Measurements from ENCODE around the gene ISOC2.

Gene ISOC2

DNA sequence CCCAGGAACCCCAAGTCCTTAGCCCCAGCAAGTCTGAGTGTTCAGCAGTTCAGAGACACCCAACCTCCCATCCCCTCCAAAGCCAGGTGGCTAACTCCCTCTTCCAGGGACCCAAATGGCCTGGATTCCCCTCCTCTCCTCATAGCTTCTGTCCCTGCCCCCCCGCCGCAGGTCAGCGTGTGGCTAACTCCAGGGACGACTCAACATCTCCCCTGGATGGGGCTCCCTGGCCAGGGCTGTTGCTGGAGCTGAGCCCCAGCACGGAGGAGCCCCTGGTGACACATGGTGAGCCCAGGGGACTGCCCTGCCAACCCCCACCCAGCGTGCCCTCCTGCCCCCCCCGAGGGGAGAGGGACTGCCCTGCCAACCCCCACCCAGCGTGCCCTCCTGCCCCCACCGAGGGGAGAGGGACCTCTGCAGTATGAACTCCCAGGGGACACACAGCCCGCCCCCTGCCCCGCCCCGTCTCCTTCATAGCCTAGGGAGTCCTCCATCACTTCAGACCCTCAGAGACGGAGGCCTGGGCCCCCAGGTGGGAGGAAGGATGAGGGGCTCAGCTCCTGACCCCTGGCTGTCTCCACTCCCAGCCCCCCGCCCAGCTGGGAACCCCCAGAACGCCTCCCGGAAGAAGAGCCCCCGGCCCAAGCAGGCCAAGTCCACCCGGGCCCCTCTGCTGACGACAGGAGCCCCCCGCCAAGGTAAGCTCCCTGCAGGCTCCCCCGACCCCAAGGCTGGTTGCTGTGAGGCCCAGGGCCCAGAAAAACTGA lies 28.5 kb upstream of the ISOC2 start:
- DNase-seq = no peak

- DNase-seq = no peak
Observed at GRCh38 chr19:55488986-55489710, 27.7 kb upstream of the ISOC2 start.

DNA sequence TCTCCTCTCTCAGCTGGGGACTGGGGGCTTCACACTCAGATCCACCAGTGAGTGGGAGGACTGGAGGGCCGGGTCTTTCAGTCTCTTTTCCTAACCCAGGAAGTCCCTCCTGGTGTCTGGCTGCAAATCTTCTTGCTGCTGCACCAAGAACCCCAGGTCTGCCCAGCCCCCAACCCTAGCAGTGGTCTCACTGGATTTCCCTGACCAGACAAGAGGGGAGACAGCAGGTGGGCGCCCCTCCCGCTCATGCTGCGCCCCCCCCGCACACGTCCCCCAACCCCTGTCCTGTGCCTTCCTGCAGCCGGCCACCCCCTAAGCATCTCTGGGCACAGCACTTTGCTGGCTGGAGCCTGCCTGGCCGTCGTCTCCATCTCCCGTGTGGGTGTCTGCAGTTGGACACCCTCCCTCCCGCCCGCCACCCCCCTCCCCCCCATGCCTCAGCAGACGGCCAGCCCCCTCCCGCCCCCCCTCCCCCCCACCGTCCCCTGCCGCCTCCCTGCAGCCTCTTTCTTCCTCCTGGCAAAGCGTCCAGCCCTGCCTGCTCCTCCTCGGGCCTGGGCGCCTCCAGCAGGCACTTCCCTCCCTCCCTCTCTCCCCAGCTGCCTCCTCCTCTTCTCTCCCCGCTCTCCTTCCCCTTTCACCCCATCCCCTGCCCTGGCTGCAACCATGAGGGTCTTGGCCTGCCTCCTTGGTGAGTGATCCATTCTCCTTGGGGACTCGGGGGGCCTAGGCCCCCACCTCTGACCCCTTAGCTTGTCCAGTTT lies 26.7 kb upstream of the ISOC2 start, which contains the start of gene SSC5D:
Gene SSC5D (plus strand): TSS at position 513 of the 764 bp plus-strand sequence. CDS start 154 bp downstream, at position 667.
- DNase-seq = no peak

- DNase-seq = no peak
Observed at GRCh38 chr19:55486971-55487923, 25.8 kb upstream of the ISOC2 start.

GRCh38 chr19:55486043-55486970 lies 24.9 kb upstream of the ISOC2 start:
- DNase-seq = no peak

GRCh38 chr19:55485439-55486011 lies 24.1 kb upstream of the ISOC2 start:
- no peak for DNase-seq

DNA sequence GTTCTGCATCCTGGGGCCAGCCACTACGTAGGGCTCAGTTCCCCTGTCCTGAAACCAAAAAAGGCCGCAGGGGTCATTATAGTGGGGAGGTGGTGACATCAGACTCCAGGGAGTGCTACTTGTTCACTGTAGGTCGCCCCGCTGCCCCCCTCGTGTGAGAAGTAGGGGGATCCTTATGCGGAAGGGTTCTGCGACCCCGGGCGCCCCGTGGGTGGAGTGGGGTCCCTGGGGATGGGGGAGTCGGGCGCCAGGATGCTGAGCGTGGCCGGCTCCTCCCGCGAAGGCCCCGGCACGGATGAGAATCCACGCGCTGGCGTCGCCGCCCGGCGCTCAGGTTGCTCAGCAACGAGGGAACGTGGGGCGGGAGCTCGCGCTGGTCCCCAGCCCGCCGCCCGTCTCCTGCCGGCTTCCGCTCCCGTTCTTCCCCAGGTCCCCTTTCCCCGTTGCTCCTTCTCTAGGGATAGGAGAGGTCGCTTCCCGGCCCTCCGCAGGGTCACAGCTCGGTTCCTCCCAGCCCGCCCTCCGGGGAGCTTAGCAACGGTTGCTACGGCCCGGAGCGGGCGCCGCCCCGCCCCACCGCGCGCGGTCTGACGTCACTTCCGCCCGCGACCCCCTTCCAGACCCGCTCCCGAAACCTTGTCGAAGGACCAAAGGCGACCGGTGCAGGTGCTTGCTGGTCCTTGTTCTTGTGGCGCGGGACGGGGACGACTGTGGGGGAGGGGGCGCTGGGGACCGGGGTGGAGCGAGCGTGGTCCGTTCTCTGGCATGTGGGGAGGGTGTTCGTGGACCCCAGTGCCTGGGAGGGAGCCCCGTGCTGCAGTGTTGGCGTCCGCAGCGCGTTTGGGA lies 23.4 kb upstream of the ISOC2 start, which contains the start of gene NAT14:
Gene NAT14 (plus strand): TSS at position 596 of the 846 bp plus-strand sequence. CDS start 521 bp downstream, outside the sequence.
- no peak for DNase-seq

- no peak for DNase-seq
Observed at GRCh38 chr19:55483706-55484592, 22.5 kb upstream of the ISOC2 start.

DNA sequence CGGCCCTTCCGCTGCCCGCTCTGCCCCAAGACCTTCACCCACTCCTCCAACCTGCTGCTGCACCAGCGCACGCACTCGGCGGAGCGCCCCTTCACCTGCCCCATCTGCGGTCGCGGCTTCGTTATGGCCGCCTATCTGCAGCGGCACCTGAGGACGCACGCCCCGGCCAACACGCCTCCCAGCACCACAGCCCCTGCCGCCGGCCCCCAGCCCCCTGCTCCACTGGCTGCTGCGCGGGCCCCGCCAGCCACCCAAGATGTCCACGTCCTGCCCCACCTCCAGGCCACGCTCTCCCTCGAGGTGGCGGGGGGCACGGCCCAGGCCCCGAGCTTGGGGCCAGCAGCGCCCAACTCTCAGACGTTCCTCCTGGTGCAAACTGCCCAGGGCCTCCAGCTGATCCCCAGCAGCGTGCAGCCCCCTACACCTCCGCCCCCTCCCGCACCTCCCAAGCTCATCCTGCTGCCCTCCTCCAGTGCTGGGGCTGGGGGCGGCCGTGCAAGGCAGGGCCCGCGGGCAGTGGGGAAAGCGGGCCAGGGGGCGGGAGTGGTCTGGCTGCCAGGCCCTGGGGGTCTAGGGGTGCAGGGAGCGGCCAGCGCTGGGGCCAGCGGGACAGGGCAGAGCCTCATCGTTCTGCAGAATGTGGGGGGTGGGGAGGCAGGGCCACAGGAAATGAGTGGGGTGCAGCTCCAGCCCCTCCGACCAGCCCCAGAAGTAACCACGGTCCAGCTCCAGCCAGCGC lies 21.7 kb upstream of the ISOC2 start:
- DNase-seq = no peak

DNA sequence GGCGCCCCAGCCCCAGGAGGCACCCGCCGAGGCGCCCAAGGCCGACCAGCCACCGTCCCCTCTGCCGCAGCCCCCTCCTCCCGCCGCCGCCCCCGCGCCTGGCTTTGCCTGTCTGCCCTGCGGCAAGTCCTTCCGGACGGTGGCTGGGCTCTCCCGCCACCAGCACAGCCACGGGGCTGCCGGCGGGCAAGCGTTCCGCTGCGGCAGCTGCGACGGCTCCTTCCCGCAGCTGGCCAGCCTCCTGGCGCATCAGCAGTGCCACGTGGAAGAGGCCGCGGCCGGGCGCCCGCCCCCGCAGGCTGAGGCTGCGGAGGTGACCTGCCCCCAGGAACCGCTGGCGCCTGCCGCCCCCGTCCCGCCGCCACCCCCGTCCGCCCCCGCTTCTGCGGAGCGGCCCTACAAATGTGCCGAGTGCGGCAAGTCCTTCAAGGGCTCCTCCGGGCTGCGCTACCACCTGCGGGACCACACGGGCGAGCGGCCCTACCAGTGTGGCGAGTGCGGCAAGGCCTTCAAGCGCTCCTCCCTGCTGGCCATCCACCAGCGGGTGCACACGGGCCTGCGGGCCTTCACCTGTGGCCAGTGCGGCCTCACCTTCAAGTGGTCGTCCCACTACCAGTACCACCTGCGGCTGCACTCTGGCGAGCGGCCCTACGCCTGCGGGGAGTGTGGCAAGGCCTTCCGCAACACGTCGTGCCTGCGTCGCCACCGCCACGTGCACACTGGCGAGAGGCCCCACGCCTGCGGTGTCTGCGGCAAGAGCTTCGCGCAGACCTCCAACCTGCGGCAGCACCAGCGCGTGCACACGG lies 20.9 kb upstream of the ISOC2 start:
- DNase-seq = no peak

DNA sequence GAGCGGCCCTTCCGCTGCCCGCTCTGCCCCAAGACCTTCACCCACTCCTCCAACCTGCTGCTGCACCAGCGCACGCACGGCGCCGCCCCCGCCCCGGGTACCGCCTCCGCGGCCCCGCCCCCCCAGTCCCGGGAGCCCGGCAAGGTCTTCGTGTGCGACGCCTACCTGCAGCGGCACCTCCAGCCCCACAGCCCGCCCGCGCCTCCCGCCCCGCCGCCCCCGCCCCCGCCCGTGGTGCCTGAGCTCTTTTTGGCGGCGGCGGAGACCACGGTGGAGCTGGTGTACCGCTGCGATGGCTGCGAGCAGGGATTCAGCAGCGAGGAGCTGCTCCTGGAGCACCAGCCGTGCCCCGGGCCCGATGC lies 20.3 kb upstream of the ISOC2 start:
- DNase-seq = no peak

- DNase-seq = no peak
Observed at GRCh38 chr19:55481148-55481793, 19.8 kb upstream of the ISOC2 start.

GRCh38 chr19:55479451-55480230 lies 18.2 kb upstream of the ISOC2 start:
- no peak for DNase-seq

GRCh38 chr19:55479045-55479444 lies 17.6 kb upstream of the ISOC2 start:
- DNase-seq = no peak

DNA sequence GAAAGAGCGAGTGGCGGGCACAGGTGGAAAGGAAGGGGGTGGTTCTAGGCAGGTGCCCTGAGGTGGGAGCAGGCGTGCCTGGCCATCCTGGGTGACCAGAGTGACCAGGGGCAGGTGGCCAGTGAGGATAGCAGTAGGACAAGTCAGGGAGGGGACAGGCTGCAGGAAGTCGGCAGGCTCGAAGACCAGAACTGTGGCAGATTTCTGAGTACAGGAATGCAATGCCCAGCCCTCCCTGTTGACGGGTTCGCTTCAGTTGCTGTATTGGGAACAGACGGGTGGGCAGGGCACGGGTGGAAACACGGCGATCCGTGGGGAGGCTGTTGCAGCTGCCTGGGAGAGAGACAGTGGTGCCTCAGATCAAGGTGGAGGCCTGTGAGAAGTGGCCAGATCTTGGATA lies 16.9 kb upstream of the ISOC2 start:
- DNase-seq = no peak

DNA sequence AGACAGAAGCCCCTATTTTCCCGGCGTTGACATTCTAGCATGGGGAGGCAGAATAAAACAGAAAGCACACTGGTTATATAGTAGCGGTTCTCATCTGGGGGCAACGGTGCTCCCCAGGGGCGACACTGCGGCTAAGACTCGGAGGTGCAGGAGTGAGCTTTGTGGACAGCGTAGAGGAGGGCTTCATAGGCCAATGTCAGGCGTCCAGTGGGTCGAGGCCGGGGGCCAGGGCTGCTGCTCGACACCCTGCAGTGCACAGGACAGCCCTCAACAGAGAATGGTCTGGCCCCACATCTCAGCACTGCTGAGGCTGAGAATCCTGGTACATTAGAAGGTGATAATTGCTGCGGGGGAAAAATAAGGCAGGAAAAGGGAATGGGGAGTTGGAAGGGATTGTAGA lies 16.5 kb upstream of the ISOC2 start:
- no peak for DNase-seq
